ENCODE data around the gene TBC1D2B.
"Not testable (repeated sequence)": the region's sequence is repeated elsewhere in the genome, so short reads cannot be mapped to it uniquely, and the experiment has no call there.

TBC1D2B gene

GRCh38 chr15:77985031-77985930, 92.2 kb downstream of the TBC1D2B start:
- DNase-seq: no peak

- DNase-seq: no peak
Observed at GRCh38 chr15:77984446-77984861, 93.1 kb downstream of the TBC1D2B start.

- no peak for DNase-seq
Observed at GRCh38 chr15:77983708-77984445, 93.6 kb downstream of the TBC1D2B start.

- no peak for DNase-seq
Observed at GRCh38 chr15:77983091-77983707, 94.3 kb downstream of the TBC1D2B start.

- DNase-seq: no peak
Observed at GRCh38 chr15:77982127-77982490, 95.4 kb downstream of the TBC1D2B start.

GRCh38 chr15:77981281-77982126, 96.0 kb downstream of the TBC1D2B start:
- DNase-seq: no peak

GRCh38 chr15:77980674-77981073, 96.8 kb downstream of the TBC1D2B start:
- not testable (repeated sequence) for DNase-seq

- DNase-seq: no peak
Observed at GRCh38 chr15:77980098-77980497, 97.4 kb downstream of the TBC1D2B start.

GRCh38 chr15:77979157-77979556, 98.4 kb downstream of the TBC1D2B start:
- DNase-seq: not testable (repeated sequence)

- not testable (repeated sequence) for DNase-seq
Observed at GRCh38 chr15:77978759-77979145, 98.8 kb downstream of the TBC1D2B start.

- not testable (repeated sequence) for DNase-seq
Observed at GRCh38 chr15:77977903-77978758, 99.4 kb downstream of the TBC1D2B start.

- DNase-seq: not testable (repeated sequence)
Observed at GRCh38 chr15:77976760-77977525, 100.6 kb downstream of the TBC1D2B start.

GRCh38 chr15:77976095-77976450, 101.4 kb downstream of the TBC1D2B start:
- DNase-seq: not testable (repeated sequence)

GRCh38 chr15:77975332-77976094, 102.0 kb downstream of the TBC1D2B start:
- peak; percentile 45 for DNase-seq

GRCh38 chr15:77974416-77975331, 102.8 kb downstream of the TBC1D2B start:
- DNase-seq: no peak

GRCh38 chr15:77974098-77974414, 103.5 kb downstream of the TBC1D2B start:
- peak; percentile 35 for DNase-seq

GRCh38 chr15:77973273-77974097, 104.0 kb downstream of the TBC1D2B start:
- DNase-seq: not testable (repeated sequence)

GRCh38 chr15:77972706-77973105, 104.8 kb downstream of the TBC1D2B start:
- DNase-seq: not testable (repeated sequence)
